ENCODE data around the gene USH2A. TPM values are rescaled to one million over a fixed set of nuclear protein-coding genes. Genes with fewer than 3 reads are reported as not detected.

USH2A gene
- total and polyA plus RNA-seq, 11 donors: 0.03 to 4.7 (median 1.7) TPM

- H3K9me3 ChIP-seq: no peaks in the 10 kb centered on the region
- ATAC-seq (no peak), DNase-seq (no peak)
- TF ChIP-seq CTCF (IDR thresholded peaks at IDR 0.05) (no peak), POLR2A (IDR thresholded peaks at IDR 0.05) (no peak)
- H3K27ac ChIP-seq: no peak overlapping the region
- intact Hi-C loops (cut with DNase I): no loop called here
- peaks cover 0 to 4% (median 0%) of the 10 kb centered on the region in 12 donors for H3K4me1 ChIP-seq
- peaks cover 0 to 5% (median 0%) of the 10 kb centered on the region in 9 donors for H3K27me3 ChIP-seq
- no peak overlapping the region for H3K4me3 ChIP-seq
- 64 to 86% (median 75%) methylated on average over 1 of the region's 1 CpG for WGBS, 4 donors
- H3K36me3 ChIP-seq: no peaks in the 10 kb centered on the region
Observed at GRCh38 chr1:215958841-215959240, 464.4 kb downstream of the USH2A start.

DNA sequence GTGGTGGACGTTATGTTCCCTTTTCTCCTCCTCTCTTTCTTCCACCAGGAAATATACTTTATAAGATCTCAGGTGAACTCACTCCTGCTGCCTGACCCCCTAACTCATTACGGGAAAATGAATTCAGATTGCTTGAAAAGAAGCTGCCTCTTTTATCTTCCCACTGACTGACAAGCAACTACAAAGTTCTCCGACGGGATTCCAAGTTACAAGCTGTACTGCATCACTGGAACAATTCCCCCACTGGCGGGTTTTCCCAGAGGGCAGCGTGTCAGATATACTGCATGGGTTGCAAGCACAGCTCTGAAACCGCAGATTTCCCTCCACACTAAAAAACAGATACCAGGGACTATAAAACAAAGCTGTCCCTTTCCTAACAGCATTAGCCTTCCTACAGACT, 465.6 kb downstream of the USH2A start:
- peaks cover 0 to 5% (median 0%) of the 10 kb centered on the region in 9 donors for H3K27me3 ChIP-seq
- no peaks in the 10 kb centered on the region for H3K9me3 ChIP-seq
- DNase-seq: no peak
- peaks cover 0 to 4% (median 0%) of the 10 kb centered on the region in 12 donors for H3K4me1 ChIP-seq
- no peaks in the 10 kb centered on the region for H3K36me3 ChIP-seq
- WGBS, 4 donors: 18 to 35% (median 22%) methylated on average over 7 of the region's 7 CpGs
- TF ChIP-seq POLR2A (IDR thresholded peaks at IDR 0.05) (no peak), CTCF (IDR thresholded peaks at IDR 0.05) (no peak)
- no peak overlapping the region for H3K4me3 ChIP-seq
- ATAC-seq: no peak
- intact Hi-C loops (cut with DNase I): no loop called here
- no peak overlapping the region for H3K27ac ChIP-seq

GRCh38 chr1:215932558-215932957, 490.7 kb downstream of the USH2A start:
- Histone ChIP-seq H3K4me3 (no peak overlapping the region), H3K4me1 (no peaks in the 10 kb centered on the region), H3K27me3 (no peaks in the 10 kb centered on the region), H3K27ac (no peak overlapping the region), H3K9me3 (no peaks in the 10 kb centered on the region), H3K36me3 (no peaks in the 10 kb centered on the region)
- no peak for TF ChIP-seq CTCF (IDR thresholded peaks at IDR 0.05)
- TF ChIP-seq POLR2A (IDR thresholded peaks at IDR 0.05): no peak
- intact Hi-C loops (cut with DNase I): no loop called here
- DNase-seq (no peak), ATAC-seq (no peak)
- WGBS, 4 donors: 91 to 96% (median 94%) methylated on average over 3 of the region's 3 CpGs

GRCh38 chr1:215926670-215927069, 496.6 kb downstream of the USH2A start:
- Histone ChIP-seq H3K36me3 (no peaks in the 10 kb centered on the region), H3K27ac (no peak overlapping the region), H3K9me3 (no peaks in the 10 kb centered on the region), H3K27me3 (no peaks in the 10 kb centered on the region), H3K4me3 (no peak overlapping the region), H3K4me1 (no peaks in the 10 kb centered on the region)
- ATAC-seq (no peak), DNase-seq (no peak)
- TF ChIP-seq POLR2A (IDR thresholded peaks at IDR 0.05) (no peak), CTCF (IDR thresholded peaks at IDR 0.05) (no peak)
- intact Hi-C loops (cut with DNase I): no loop called here
- WGBS, 4 donors: 92 to 96% (median 93%) methylated on average over 12 of the region's 12 CpGs
